GM23338 (cell line): ENCODE results near the gene COG6. TPM values are rescaled to one million over a fixed set of nuclear protein-coding genes. Genes with fewer than 3 reads are reported as not detected.

Experiments used
- ATAC-seq: fragments of 200-7000 bp; cut with Tn5 transposase; 3 replicates; pipeline ENCODE4 v1.9.1; 2020
- DNase-seq: peaks from one replicate; pipeline ENCODE4 v3.0.0-alpha.2; 2015; ENCODE audit warnings: low spot score
- H2AFZ ChIP-seq: fragments of 200-600 bp; sonication (generic); 2 replicates; pipeline ENCODE4 v1.8.0; 2016; ENCODE audit warnings: antibody characterized with exemption, mild to moderate bottlenecking, moderate library complexity
- H3F3A ChIP-seq: fragments of 200-600 bp; sonication (generic); replicated peaks from 2 replicates; pipeline ENCODE4 v1.8.0; 2017; ENCODE audit warnings: antibody characterized with exemption, mixed run types, low read depth
- H3K27ac ChIP-seq: fragments of 200-600 bp; sonication (generic); 2 replicates; pipeline ENCODE4 v1.6.1; 2016; ENCODE audit warnings: low read depth
- H3K27me3 ChIP-seq: fragments of 200-600 bp; sonication (generic); 2 replicates; pipeline ENCODE4 v1.8.0; 2016; ENCODE audit warnings: mild to moderate bottlenecking, mixed run types, moderate library complexity; ENCODE audit not compliant: insufficient read depth
- H3K36me3 ChIP-seq: fragments of 200-600 bp; sonication (generic); 2 replicates; pipeline ENCODE4 v1.8.0; 2016; ENCODE audit warnings: mild to moderate bottlenecking; ENCODE audit not compliant: insufficient read depth
- H3K4me1 ChIP-seq: fragments of 200-600 bp; sonication (generic); 2 replicates; pipeline ENCODE4 v1.8.0; 2016; ENCODE audit warnings: mild to moderate bottlenecking, moderate library complexity; ENCODE audit not compliant: insufficient read depth
- H3K4me2 ChIP-seq: fragments of 200-600 bp; sonication (generic); 2 replicates; pipeline ENCODE4 v1.7.1; 2017; ENCODE audit warnings: mixed run types
- H3K4me3 ChIP-seq: fragments of 200-600 bp; sonication (generic); 2 replicates; pipeline ENCODE4 v1.6.1; 2016; ENCODE audit warnings: mixed run types
- H3K79me2 ChIP-seq: fragments of 200-600 bp; sonication (generic); replicated peaks from 2 replicates; pipeline ENCODE4 v1.8.0; 2017; ENCODE audit warnings: mild to moderate bottlenecking; ENCODE audit not compliant: insufficient read depth
- H3K9me2 ChIP-seq: fragments of 200-600 bp; sonication (generic); 2 replicates; pipeline ENCODE4 v1.8.0; 2017; ENCODE audit not compliant: insufficient read depth
- H4K20me1 ChIP-seq: fragments of 200-600 bp; sonication (generic); replicated peaks from 2 replicates; pipeline ENCODE4 v1.8.0; 2017; ENCODE audit warnings: mild to moderate bottlenecking; ENCODE audit not compliant: insufficient read depth
- H3K27ac Mint-ChIP-seq: 2 replicates; pipeline ENCODE4 v1.8.0; 2020; ENCODE audit warnings: inconsistent platforms, mild to moderate bottlenecking, moderate library complexity, mixed read lengths
- H3K27me3 Mint-ChIP-seq: 3 replicates; pipeline ENCODE4 v1.8.0; 2022; ENCODE audit warnings: low read depth, mild to moderate bottlenecking, moderate library complexity, mixed read lengths, inconsistent platforms; ENCODE audit not compliant: insufficient read depth, poor library complexity
- H3K36me3 Mint-ChIP-seq: 3 replicates; pipeline ENCODE4 v1.8.0; 2021; ENCODE audit warnings: low read depth, mild to moderate bottlenecking, inconsistent platforms, moderate library complexity, mixed read lengths
- H3K4me1 Mint-ChIP-seq: 3 replicates; pipeline ENCODE4 v1.8.0; 2020; ENCODE audit warnings: mild to moderate bottlenecking, inconsistent platforms, mixed read lengths
- H3K4me3 Mint-ChIP-seq: 3 replicates; pipeline ENCODE4 v1.8.0; 2021; ENCODE audit warnings: moderate library complexity, mild to moderate bottlenecking, inconsistent platforms, mixed read lengths
- H3K9me3 Mint-ChIP-seq: 3 replicates; pipeline ENCODE4 v1.8.0; 2020; ENCODE audit warnings: moderate library complexity, mild to moderate bottlenecking, inconsistent platforms, mixed read lengths
- microRNA-seq: library from miRNA; unstranded; fragments of <30 nt; microRNA quantifications from one replicate; pipeline ENCODE4, GENCODE V29; 2017
- polyA plus RNA-seq: library from polyadenylated mRNA; unstranded; fragments of >200 nt; fragmentation: Nextera tagmentation; extraction: Ambion mirVana; gene quantifications from 2 replicates; pipeline ENCODE4 v1.2.1, GENCODE V29; 2016
- small RNA-seq: library from RNA; depleted of rRNA; stranded (forward); fragments of <200 nt; gene quantifications from one replicate; pipeline ENCODE3, GENCODE V24; 2014; ENCODE audit warnings: low replicate concordance
- total RNA-seq: library from RNA; depleted of rRNA; stranded (reverse); fragments of >200 nt; shearing (Covaris generic); gene quantifications from 2 replicates; pipeline ENCODE4 v1.2.3, GENCODE V29; 2014; rRNA removed
- TF ChIP-seq, protein P1 (sequence below): IDR thresholded peaks from one replicate; pipeline ENCODE4 v1.6.1; 2018; ENCODE audit warnings: antibody characterized with exemption; ENCODE audit not compliant: unreplicated experiment

COG6 gene
- total and polyA plus RNA-seq, 2 experiments from 2014 or later = 10.0 to 23.6 TPM

DNA sequence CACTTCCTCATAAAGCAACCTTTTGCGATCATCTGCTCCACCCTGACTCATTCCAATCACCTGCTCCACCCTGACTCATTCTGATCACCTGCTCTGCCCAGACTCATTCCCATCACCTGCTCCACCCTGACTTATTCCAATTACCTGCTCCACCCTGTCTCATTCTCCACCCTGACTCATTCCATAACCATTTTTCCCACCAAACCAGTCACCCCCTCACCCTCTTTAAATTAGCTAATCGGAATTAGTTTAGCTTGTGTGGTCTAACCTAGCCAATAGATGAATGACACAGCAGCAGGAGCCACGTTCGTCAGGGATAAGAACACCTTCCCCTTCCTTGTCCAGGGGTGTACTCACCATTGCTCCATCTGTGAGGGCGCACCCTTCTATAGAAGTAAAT is 134.0 kb downstream of the COG6 start:
- H3K4me1 ChIP-seq = no peaks in the 10 kb centered on the region
- peaks cover 28% of the 10 kb centered on the region for H3K36me3 Mint-ChIP-seq
- no peak overlapping the region for H3K27ac Mint-ChIP-seq
- peaks cover 43% of the 10 kb centered on the region for H3K9me3 Mint-ChIP-seq
- TF ChIP-seq, protein P1, sequence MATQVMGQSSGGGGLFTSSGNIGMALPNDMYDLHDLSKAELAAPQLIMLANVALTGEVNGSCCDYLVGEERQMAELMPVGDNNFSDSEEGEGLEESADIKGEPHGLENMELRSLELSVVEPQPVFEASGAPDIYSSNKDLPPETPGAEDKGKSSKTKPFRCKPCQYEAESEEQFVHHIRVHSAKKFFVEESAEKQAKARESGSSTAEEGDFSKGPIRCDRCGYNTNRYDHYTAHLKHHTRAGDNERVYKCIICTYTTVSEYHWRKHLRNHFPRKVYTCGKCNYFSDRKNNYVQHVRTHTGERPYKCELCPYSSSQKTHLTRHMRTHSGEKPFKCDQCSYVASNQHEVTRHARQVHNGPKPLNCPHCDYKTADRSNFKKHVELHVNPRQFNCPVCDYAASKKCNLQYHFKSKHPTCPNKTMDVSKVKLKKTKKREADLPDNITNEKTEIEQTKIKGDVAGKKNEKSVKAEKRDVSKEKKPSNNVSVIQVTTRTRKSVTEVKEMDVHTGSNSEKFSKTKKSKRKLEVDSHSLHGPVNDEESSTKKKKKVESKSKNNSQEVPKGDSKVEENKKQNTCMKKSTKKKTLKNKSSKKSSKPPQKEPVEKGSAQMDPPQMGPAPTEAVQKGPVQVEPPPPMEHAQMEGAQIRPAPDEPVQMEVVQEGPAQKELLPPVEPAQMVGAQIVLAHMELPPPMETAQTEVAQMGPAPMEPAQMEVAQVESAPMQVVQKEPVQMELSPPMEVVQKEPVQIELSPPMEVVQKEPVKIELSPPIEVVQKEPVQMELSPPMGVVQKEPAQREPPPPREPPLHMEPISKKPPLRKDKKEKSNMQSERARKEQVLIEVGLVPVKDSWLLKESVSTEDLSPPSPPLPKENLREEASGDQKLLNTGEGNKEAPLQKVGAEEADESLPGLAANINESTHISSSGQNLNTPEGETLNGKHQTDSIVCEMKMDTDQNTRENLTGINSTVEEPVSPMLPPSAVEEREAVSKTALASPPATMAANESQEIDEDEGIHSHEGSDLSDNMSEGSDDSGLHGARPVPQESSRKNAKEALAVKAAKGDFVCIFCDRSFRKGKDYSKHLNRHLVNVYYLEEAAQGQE = no peak
- H3K27me3 Mint-ChIP-seq = peaks cover 5% of the 10 kb centered on the region
- no peaks in the 10 kb centered on the region for H3K79me2 ChIP-seq
- H3K9me2 ChIP-seq = peaks cover 4% of the 10 kb centered on the region; the same call in 1 of the 2 replicates
- no peaks in the 10 kb centered on the region for H4K20me1 ChIP-seq
- no peak overlapping the region for H3K4me3 ChIP-seq
- no peak overlapping the region for H3K27ac ChIP-seq
- peaks cover 4% of the 10 kb centered on the region; the same call in 1 of the 2 replicates for H3K36me3 ChIP-seq
- H3K4me1 Mint-ChIP-seq = peaks cover 16% of the 10 kb centered on the region; the same call in 2 of the 3 replicates
- H3K4me3 Mint-ChIP-seq = no peak overlapping the region
- ATAC-seq = no peak
- no peak overlapping the region for H3K4me2 ChIP-seq
- H3F3A ChIP-seq = no peaks in the 10 kb centered on the region
- no peak for DNase-seq
- no peaks in the 10 kb centered on the region for H3K27me3 ChIP-seq
- H2AFZ ChIP-seq = no peak overlapping the region

Small RNA genes within 50 kb of the gene (microRNA-seq; reads per million reads assigned to microRNA genes)
- not detected for gene MIR4305

Small RNA genes within 50 kb of the gene (small RNA-seq; reads per million reads assigned to genes)
- gene MIR4305 (not detected), gene RNY4P14 (not detected)

Other genes with a start within 250 kb of the COG6 start
- gene LHFPL6, start 52.5 kb upstream of the COG6 start, total RNA-seq = 5.2 and 9.5 TPM in 2 replicates
- 7.1 and 7.8 TPM in 2 replicates for gene LHFPL6, start 52.5 kb upstream of the COG6 start, polyA plus RNA-seq